Liver (tissue), 9 donors: ENCODE results near the gene KIF26A. TPM values are rescaled to one million over a fixed set of nuclear protein-coding genes. Genes with fewer than 3 reads are reported as not detected.

Source experiments
- DNase-seq: peaks from one replicate; pipeline ENCODE4 v3.0.0-alpha.2; 2017; ENCODE audit warnings: low spot score
- H3K27ac ChIP-seq, 2 donors: one replicate each; pipeline ENCODE4 v1.7.0; 2013; ENCODE audit warnings: inconsistent platforms in 2 of 2, low read length in 2 of 2, control low read depth in 1 of 2, low read depth in 1 of 2, mild to moderate bottlenecking in 1 of 2
- H3K27me3 ChIP-seq, 4 donors: one replicate each; pipeline versions ENCODE4 v1.6.1 to v1.7.0; 2013; ENCODE audit warnings: low read length in 3 of 4, inconsistent platforms in 1 of 4, mild to moderate bottlenecking in 1 of 4, moderate library complexity in 1 of 4; ENCODE audit not compliant: control insufficient read depth in 4 of 4, insufficient read depth in 4 of 4
- H3K36me3 ChIP-seq, 4 donors: one replicate each; pipeline versions ENCODE4 v1.6.1 to v1.7.0; 2013; ENCODE audit warnings: low read length in 3 of 4, mild to moderate bottlenecking in 3 of 4, low read depth in 1 of 4, moderate library complexity in 1 of 4; ENCODE audit not compliant: control insufficient read depth in 4 of 4, insufficient read depth in 3 of 4
- H3K4me1 ChIP-seq, 4 donors: one replicate each; pipeline versions ENCODE4 v1.6.1 to v1.7.0; 2013; ENCODE audit warnings: low read length in 3 of 4, mild to moderate bottlenecking in 3 of 4, moderate library complexity in 1 of 4; ENCODE audit not compliant: control insufficient read depth in 4 of 4, insufficient read depth in 4 of 4
- H3K4me3 ChIP-seq, 3 donors: one replicate each; pipeline versions ENCODE4 v1.6.1 to v1.7.0; 2013; ENCODE audit warnings: low read length in 3 of 3, control low read depth in 1 of 3, low read depth in 1 of 3, mild to moderate bottlenecking in 1 of 3
- H3K9ac ChIP-seq, 2 donors: one replicate each; pipeline ENCODE4 v1.7.0; 2013; ENCODE audit warnings: low read length in 2 of 2, mild to moderate bottlenecking in 2 of 2, moderate library complexity in 2 of 2, control low read depth in 1 of 2, low read depth in 1 of 2
- H3K9me3 ChIP-seq, 4 donors: one replicate each; pipeline versions ENCODE4 v1.6.1 to v1.7.0; 2013; ENCODE audit warnings: low read length in 3 of 4; ENCODE audit not compliant: control insufficient read depth in 4 of 4
- EGR1 ChIP-seq, 2 donors: IDR thresholded peaks; 2 replicates each; pipeline ENCODE4 v1.6.1; 2016 to 2018; ENCODE audit warnings: antibody characterized with exemption in 2 of 2, low read depth in 2 of 2
- FOXA2 ChIP-seq: IDR thresholded peaks from 2 replicates; pipeline ENCODE4 v1.6.1; 2016; ENCODE audit warnings: antibody characterized with exemption
- HNF4A ChIP-seq, 2 donors: conservative IDR thresholded peaks; 2 replicates each; pipeline ENCODE4 v1.6.1; 2016; ENCODE audit warnings: antibody characterized with exemption in 2 of 2, mild to moderate bottlenecking in 2 of 2
- HNF4G ChIP-seq: IDR thresholded peaks from 2 replicates; pipeline ENCODE4 v1.6.1; 2016; ENCODE audit warnings: antibody characterized with exemption
- SP1 ChIP-seq: IDR thresholded peaks from 2 replicates; pipeline ENCODE4 v1.6.1; 2018; ENCODE audit warnings: antibody characterized with exemption, mild to moderate bottlenecking
- YY1 ChIP-seq: IDR thresholded peaks from 2 replicates; pipeline ENCODE4 v1.6.1; 2016; ENCODE audit warnings: antibody characterized with exemption, mild to moderate bottlenecking
- WGBS: extraction: QIAGEN DNeasy Blood & Tissue Kit; methylation state at CpG from one replicate; pipeline ENCODE4 v1.1.7; 2013; 5-methylcytosine and 5-hydroxymethylcytosine counted together
- polyA plus RNA-seq, 2 donors: library from polyadenylated mRNA; stranded (reverse) in 1 of 2; unstranded in 1 of 2; fragments of 200-250 nt in 1 of 2; fragments of >200 nt in 1 of 2; fragmentation: Nextera tagmentation in 1 of 2; extraction: Ambion mirVana in 1 of 2; gene quantifications; one replicate each; pipeline versions ENCODE4 v1.2.1 to v1.2.3, GENCODE V29; 2013 to 2015
- total RNA-seq, 2 donors: library from RNA; depleted of rRNA; stranded (reverse); fragments of >200 nt; gene quantifications; one replicate each; pipeline ENCODE4 v1.2.3, GENCODE V29; 2014
- TF ChIP-seq, protein P1 (sequence below): fragments of 150-350 bp; IDR thresholded peaks from 2 replicates; pipeline ENCODE4 v1.5.1; 2017; ENCODE audit warnings: improper control_type of control experiment, low read depth, low read length; ENCODE audit not compliant: missing input control
- TF ChIP-seq, protein P2 (sequence below): IDR thresholded peaks from 2 replicates; pipeline ENCODE4 v1.6.1; 2016; ENCODE audit warnings: antibody characterized with exemption
- TF ChIP-seq, protein P3 (sequence below): IDR thresholded peaks from 2 replicates; pipeline ENCODE4 v1.6.1; 2016; ENCODE audit warnings: antibody characterized with exemption, mild to moderate bottlenecking
- TF ChIP-seq, protein P4 (sequence below): IDR thresholded peaks from 2 replicates; pipeline ENCODE4 v1.6.1; 2016; ENCODE audit warnings: antibody characterized with exemption
- TF ChIP-seq, protein P5 (sequence below): IDR thresholded peaks from 2 replicates; pipeline ENCODE4 v1.6.1; 2016; ENCODE audit warnings: antibody characterized with exemption
- donor health status: healthy.
- donor health status: healthy.
- donor health status: healthy.
- donor health status: healthy.
- donor health status: healthy.

KIF26A gene
- total and polyA plus RNA-seq, 4 donors, result 0.07 to 10.2 (median 1.3) TPM

DNA sequence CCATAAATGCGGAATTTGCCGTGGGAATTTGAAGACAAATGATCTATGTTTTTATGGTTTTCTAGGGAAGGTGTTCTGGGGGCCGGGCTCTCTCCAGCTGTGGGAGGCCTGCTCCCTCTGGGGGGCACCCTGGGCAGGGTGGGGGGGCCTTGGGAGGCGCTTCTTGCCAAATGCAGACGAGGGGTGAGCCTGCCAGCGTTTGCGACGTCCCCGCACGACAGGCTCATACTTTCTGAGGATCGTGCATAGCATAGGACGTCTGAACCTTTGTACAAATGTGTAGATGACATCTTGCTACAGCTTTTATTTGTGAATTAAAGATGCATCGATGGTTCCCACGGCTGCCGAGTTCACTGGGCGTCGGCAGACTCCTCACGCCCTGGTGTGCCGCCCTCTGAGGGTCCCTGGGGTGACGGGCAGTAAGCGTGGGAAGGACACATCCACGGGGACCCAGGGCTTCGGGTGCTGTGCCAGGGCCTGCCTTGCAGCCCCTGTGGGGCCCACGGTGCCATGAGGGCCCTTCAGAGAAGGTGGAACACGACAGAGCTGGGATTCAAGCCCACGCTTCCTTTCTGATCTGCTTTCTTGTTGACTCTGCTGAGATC lies 42.3 kb downstream of the KIF26A start (continued):
- TF ChIP-seq, protein P1, sequence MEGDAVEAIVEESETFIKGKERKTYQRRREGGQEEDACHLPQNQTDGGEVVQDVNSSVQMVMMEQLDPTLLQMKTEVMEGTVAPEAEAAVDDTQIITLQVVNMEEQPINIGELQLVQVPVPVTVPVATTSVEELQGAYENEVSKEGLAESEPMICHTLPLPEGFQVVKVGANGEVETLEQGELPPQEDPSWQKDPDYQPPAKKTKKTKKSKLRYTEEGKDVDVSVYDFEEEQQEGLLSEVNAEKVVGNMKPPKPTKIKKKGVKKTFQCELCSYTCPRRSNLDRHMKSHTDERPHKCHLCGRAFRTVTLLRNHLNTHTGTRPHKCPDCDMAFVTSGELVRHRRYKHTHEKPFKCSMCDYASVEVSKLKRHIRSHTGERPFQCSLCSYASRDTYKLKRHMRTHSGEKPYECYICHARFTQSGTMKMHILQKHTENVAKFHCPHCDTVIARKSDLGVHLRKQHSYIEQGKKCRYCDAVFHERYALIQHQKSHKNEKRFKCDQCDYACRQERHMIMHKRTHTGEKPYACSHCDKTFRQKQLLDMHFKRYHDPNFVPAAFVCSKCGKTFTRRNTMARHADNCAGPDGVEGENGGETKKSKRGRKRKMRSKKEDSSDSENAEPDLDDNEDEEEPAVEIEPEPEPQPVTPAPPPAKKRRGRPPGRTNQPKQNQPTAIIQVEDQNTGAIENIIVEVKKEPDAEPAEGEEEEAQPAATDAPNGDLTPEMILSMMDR, result no peak
- TF ChIP-seq EGR1 (IDR thresholded peaks at IDR 0.05; ENCODE audit: low read depth in 2 of 2) (no peak), HNF4G (no peak)

DNA sequence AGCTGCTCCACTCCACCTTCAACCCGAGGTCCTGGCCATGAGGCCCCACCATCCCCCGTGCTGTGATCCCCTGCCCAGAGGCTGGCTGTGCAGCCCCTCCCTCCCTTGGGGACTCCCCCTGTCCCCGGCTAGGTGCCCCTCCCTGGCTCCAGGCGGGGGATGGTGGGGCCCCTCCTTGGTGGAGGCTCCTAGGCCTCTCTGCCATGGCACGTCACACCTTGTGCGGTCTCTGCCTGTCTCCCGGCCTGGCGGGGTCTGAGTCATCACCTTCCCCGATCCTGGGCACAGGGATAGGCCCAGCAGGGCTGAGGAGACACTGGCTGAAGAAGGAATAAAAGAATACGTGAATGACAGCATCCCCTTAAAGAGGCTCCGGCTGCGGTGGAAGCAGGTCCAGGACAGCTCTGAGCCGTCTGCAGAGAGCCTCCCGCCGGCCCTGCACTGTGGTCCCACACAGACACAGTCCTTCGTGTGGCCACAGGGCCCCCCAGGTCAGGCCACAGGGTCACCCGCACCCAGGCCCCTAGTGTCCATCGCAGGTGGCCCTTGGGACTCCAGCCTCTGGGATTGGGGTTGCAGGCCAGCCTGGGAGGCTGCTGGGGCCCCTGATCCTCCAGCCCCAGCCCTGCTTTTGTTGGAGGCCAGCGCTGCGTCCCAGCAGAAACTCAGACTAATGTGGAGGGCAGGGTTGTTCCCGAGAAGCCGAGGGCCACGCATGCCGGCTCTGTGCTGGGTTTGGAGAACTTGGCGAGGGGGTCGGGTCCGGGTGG lies 43.6 kb downstream of the KIF26A start:
- TF ChIP-seq SP1 (no peak), FOXA2 (no peak), YY1 (no peak), HNF4A (conservative IDR thresholded peaks at IDR 0.05) (no peak)
- TF ChIP-seq, protein P2, sequence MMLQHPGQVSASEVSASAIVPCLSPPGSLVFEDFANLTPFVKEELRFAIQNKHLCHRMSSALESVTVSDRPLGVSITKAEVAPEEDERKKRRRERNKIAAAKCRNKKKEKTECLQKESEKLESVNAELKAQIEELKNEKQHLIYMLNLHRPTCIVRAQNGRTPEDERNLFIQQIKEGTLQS, result no peak
- TF ChIP-seq, protein P3, sequence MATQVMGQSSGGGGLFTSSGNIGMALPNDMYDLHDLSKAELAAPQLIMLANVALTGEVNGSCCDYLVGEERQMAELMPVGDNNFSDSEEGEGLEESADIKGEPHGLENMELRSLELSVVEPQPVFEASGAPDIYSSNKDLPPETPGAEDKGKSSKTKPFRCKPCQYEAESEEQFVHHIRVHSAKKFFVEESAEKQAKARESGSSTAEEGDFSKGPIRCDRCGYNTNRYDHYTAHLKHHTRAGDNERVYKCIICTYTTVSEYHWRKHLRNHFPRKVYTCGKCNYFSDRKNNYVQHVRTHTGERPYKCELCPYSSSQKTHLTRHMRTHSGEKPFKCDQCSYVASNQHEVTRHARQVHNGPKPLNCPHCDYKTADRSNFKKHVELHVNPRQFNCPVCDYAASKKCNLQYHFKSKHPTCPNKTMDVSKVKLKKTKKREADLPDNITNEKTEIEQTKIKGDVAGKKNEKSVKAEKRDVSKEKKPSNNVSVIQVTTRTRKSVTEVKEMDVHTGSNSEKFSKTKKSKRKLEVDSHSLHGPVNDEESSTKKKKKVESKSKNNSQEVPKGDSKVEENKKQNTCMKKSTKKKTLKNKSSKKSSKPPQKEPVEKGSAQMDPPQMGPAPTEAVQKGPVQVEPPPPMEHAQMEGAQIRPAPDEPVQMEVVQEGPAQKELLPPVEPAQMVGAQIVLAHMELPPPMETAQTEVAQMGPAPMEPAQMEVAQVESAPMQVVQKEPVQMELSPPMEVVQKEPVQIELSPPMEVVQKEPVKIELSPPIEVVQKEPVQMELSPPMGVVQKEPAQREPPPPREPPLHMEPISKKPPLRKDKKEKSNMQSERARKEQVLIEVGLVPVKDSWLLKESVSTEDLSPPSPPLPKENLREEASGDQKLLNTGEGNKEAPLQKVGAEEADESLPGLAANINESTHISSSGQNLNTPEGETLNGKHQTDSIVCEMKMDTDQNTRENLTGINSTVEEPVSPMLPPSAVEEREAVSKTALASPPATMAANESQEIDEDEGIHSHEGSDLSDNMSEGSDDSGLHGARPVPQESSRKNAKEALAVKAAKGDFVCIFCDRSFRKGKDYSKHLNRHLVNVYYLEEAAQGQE, result no peak
- TF ChIP-seq, protein P1, result no peak
- TF ChIP-seq, protein P4, sequence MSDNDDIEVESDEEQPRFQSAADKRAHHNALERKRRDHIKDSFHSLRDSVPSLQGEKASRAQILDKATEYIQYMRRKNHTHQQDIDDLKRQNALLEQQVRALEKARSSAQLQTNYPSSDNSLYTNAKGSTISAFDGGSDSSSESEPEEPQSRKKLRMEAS, result no peak
- TF ChIP-seq, protein P5, sequence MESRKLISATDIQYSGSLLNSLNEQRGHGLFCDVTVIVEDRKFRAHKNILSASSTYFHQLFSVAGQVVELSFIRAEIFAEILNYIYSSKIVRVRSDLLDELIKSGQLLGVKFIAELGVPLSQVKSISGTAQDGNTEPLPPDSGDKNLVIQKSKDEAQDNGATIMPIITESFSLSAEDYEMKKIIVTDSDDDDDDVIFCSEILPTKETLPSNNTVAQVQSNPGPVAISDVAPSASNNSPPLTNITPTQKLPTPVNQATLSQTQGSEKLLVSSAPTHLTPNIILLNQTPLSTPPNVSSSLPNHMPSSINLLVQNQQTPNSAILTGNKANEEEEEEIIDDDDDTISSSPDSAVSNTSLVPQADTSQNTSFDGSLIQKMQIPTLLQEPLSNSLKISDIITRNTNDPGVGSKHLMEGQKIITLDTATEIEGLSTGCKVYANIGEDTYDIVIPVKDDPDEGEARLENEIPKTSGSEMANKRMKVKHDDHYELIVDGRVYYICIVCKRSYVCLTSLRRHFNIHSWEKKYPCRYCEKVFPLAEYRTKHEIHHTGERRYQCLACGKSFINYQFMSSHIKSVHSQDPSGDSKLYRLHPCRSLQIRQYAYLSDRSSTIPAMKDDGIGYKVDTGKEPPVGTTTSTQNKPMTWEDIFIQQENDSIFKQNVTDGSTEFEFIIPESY, result no peak
- 84% methylated on average over 27 of the region's 27 CpGs for WGBS
- Histone ChIP-seq H3K4me3 (no peak overlapping the region), H3K27me3 (no peaks in the 10 kb centered on the region), H3K36me3 (no peaks in the 10 kb centered on the region), H3K9ac (no peak overlapping the region), H3K9me3 (no peaks in the 10 kb centered on the region), H3K27ac (no peak overlapping the region), H3K4me1 (no peaks in the 10 kb centered on the region)
- no peak for DNase-seq
